Fibroblast of pulmonary artery (primary cell): ENCODE measurements around the gene LYPLA2.

Experiments used
- DNase-seq: peaks from one replicate; pipeline ENCODE4 v3.0.0-alpha.2; 2010; ENCODE audit warnings: low read depth
- H3K4me3 ChIP-seq: replicated peaks from 2 replicates; pipeline ENCODE4 v1.5.1; 2011; ENCODE audit warnings: low read depth, mild to moderate bottlenecking, control low read depth, low read length, moderate library complexity
- CTCF ChIP-seq: IDR thresholded peaks from 2 replicates; pipeline ENCODE4 v1.5.1; 2011; ENCODE audit warnings: mild to moderate bottlenecking, control low read depth, low read length, inconsistent platforms; ENCODE audit errors: missing control alignments

Gene LYPLA2

DNA sequence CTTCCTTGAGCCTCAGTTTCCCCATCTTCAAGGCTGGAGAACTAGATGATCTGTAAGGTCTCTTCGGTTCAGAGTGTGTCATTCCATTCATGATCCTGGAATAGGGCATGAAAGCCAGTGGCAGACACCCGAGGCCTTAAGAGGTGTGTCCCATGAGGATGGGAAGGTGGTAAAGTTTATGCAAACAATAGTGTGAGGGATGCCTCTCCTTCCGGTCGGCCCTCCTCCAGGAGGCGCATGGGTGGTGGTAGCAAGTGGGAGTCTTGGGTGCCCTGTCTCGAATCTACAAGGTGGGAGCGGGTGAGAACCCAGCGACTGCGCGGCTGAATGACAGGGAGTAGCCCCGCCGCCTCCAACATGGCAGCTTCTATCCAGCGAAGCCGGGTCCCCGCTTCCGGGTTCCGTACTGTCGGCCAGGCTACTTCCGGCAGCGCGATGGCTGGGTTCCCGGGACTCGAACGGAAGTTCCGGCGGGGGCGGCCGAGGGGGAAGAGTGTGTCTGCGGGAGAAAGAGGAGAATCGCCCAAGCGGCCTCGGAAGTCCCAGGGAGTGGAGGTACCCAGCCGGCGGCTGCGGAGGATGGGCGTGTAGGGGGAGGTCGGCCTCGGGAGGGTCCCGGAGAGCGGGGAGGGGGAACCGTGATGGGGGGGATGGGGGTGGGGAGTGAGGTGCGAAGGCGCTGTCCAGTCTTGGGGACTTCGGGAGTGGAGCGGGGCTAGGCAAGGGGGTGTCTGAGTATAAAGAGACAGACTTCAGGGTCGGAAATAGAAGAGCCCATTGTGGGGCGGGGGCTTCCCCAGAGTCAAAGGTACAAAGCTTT is at the start of gene LYPLA2:
Gene LYPLA2 (plus strand): TSS at position 450 of the 820 bp plus-strand sequence. CDS start 1,538 bp downstream, outside the sequence.
- no peak for TF ChIP-seq CTCF
- H3K4me3 ChIP-seq = peak within 1 kb of the TSS; percentile 96

DNA sequence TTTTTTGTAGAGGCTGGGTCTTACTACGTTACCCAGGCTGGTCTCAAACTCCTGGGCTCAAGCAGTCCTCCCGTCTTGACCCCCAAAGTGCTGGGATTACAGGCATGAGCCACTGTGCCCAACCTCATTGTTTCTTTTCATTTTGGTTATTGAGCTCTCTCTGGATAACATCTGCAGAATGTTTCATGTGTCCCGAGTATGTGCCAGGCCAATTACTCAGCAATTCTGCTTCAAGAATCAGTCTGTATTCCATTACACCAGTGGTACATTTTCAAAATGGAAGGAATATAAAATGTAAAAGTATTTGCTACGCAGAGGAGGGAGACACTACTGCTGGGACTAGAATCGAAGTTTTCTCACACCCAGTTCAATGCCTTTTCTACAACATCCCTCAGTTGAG is 49.3 kb upstream of the LYPLA2 start:
- no peak overlapping the region for H3K4me3 ChIP-seq
- TF ChIP-seq CTCF = no peak
- DNase-seq = no peak

More for the DNA sequence above, at the start of gene LYPLA2:
- peak; percentile 90 for DNase-seq

- DNase-seq = peak; percentile 17
- peak overlapping the region; percentile 82 for H3K4me3 ChIP-seq
- no peak for TF ChIP-seq CTCF
Measured at GRCh38 chr1:23742670-23743286, 48.2 kb upstream of the LYPLA2 start.

- peak; percentile 58 for DNase-seq
- peak within 1 kb of the TSS; percentile 82 for H3K4me3 ChIP-seq
- TF ChIP-seq CTCF = no peak
Measured at GRCh38 chr1:23743287-23744152, 47.4 kb upstream of the LYPLA2 start, which contains the start of gene ELOA. ELOA (plus strand) TSS chr1:23743471; CDS start chr1:23743504, 33 bp downstream.

GRCh38 chr1:23745515-23745914 is 45.4 kb upstream of the LYPLA2 start:
- peak; percentile 58 for DNase-seq
- H3K4me3 ChIP-seq = peak overlapping the region; percentile 82
- TF ChIP-seq CTCF = peak; percentile 52

DNA sequence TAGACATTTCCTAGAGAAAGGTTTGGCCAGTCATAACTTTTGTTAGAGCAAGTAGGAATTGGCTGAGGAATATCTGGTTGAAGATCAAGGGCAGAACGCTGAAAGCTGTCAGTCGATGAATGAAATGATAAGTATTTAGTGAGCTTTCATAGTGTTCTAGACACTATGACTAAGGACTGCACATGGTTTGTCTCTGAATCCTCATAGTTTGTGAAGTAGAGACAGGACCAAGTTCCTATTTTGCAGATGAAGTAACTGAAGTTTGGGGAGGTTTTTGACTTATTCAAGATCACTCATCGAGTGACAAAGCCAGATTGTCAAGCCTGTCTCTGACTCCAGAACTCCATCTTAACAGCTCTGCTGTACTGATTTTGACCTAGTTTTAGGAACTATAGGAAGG is 42.9 kb upstream of the LYPLA2 start:
- TF ChIP-seq CTCF = no peak
- H3K4me3 ChIP-seq = no peak overlapping the region
- DNase-seq = no peak
